Globus pallidus (tissue), 1 donor: ENCODE data around the gene OR6K2.
"Not testable (repeated sequence)": the region's sequence is repeated elsewhere in the genome, so short reads cannot be mapped to it uniquely, and the experiment has no call there.

Experiments
- DNase-seq: peaks from one replicate; pipeline ENCODE4 v3.0.0-alpha.2; 2015; ENCODE audit warnings: low spot score

Gene OR6K2

GRCh38 chr1:158700552-158700951 is at the start of gene OR6K2:
Gene OR6K2, minus strand, starts transcription at chr1:158700652. Its CDS starts 0 bp downstream, at chr1:158700652.
- DNase-seq = no peak

- DNase-seq = no peak
These were observed 35.4 kb upstream of the OR6K2 start for GRCh38 chr1:158735848-158736247.

GRCh38 chr1:158732524-158732923 is 32.1 kb upstream of the OR6K2 start:
- no peak for DNase-seq

GRCh38 chr1:158731707-158732106 is 31.3 kb upstream of the OR6K2 start:
- DNase-seq = no peak

GRCh38 chr1:158730453-158730852 is 30.0 kb upstream of the OR6K2 start:
- no peak for DNase-seq

- no peak for DNase-seq
These were observed 28.2 kb upstream of the OR6K2 start for GRCh38 chr1:158728510-158729225.

GRCh38 chr1:158724442-158724841 is 24.0 kb upstream of the OR6K2 start:
- no peak for DNase-seq

GRCh38 chr1:158720620-158721019 is 20.2 kb upstream of the OR6K2 start, which contains the start of gene OR6K3:
Gene OR6K3, minus strand, starts transcription at chr1:158720720. Its CDS starts 2,605 bp downstream, at chr1:158718115.
- no peak for DNase-seq

GRCh38 chr1:158719664-158720063 is 19.2 kb upstream of the OR6K2 start:
- DNase-seq = no peak

- no peak for DNase-seq
These were observed 16.9 kb upstream of the OR6K2 start for GRCh38 chr1:158717344-158717743.

GRCh38 chr1:158716335-158716734 is 15.9 kb upstream of the OR6K2 start:
- no peak for DNase-seq

- no peak for DNase-seq
These were observed 14.3 kb upstream of the OR6K2 start for GRCh38 chr1:158714754-158715153.

GRCh38 chr1:158711098-158711497 is 10.6 kb upstream of the OR6K2 start:
- DNase-seq = no peak

- no peak for DNase-seq
These were observed 5.6 kb upstream of the OR6K2 start for GRCh38 chr1:158706096-158706495.

GRCh38 chr1:158694596-158694995 is 5.9 kb downstream of the OR6K2 start:
- no peak for DNase-seq

- DNase-seq = no peak
These were observed 8.1 kb downstream of the OR6K2 start for GRCh38 chr1:158692356-158692755.

- DNase-seq = no peak
These were observed 8.5 kb downstream of the OR6K2 start for GRCh38 chr1:158691907-158692306.

GRCh38 chr1:158691149-158691548 is 9.3 kb downstream of the OR6K2 start:
- not testable (repeated sequence) for DNase-seq

- DNase-seq = no peak
These were observed 10.6 kb downstream of the OR6K2 start for GRCh38 chr1:158689875-158690274.

GRCh38 chr1:158689110-158689509 is 11.3 kb downstream of the OR6K2 start:
- DNase-seq = no peak

- not testable (repeated sequence) for DNase-seq
These were observed 12.1 kb downstream of the OR6K2 start for GRCh38 chr1:158688343-158688742.

- DNase-seq = no peak
These were observed 13.4 kb downstream of the OR6K2 start for GRCh38 chr1:158687037-158687436.

GRCh38 chr1:158686111-158687009 is 14.1 kb downstream of the OR6K2 start, which contains the start of gene SPTA1:
Gene SPTA1, minus strand, starts transcription at chr1:158686715. Its CDS starts 198 bp downstream, at chr1:158686517.
- DNase-seq = no peak
